Measurements from ENCODE around the gene GNRH2. TPM values are rescaled to one million over a fixed set of nuclear protein-coding genes. Genes with fewer than 3 reads are reported as not detected.
"Not testable (repeated sequence)": the region's sequence is repeated elsewhere in the genome, so short reads cannot be mapped to it uniquely, and the experiment has no call there.

GNRH2 gene
- total RNA-seq, 1 donor from 2014 or later, result 0.75 TPM

DNA sequence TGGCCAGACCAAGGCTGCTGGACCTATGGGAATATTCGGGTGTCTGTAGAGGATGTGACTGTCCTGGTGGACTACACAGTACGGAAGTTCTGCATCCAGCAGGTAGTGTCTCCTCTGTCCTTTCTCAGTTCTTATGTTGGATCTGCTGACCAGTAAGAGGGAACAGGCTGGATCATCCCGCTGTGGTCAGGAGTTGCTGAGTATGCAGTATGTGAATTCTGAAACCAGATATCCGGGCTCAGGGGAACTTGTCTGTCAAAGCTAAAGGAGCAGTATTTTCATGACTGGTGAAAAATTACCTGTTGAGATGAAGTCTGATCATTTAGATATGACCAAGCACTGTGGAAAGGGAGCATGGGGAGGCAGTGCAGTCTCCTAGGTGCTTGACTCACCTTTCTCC is 22.1 kb upstream of the GNRH2 start:
- ChIA-PET POLR2A (no interaction called here), CTCF (no interaction called here)
- intact Hi-C loops (cut with micrococcal nuclease), result no loop called here
- DNase-seq (no peak), ATAC-seq (ENCODE audit: low read depth) (no peak)
- Mint-ChIP-seq H3K27ac (no peak overlapping the region), H3K36me3 (ENCODE audit: low read depth) (peaks cover 74% of the 10 kb centered on the region), H3K4me1 (no peaks in the 10 kb centered on the region), H3K9me3 (no peaks in the 10 kb centered on the region), H3K4me3 (no peak overlapping the region), H3K27me3 (no peaks in the 10 kb centered on the region)
- no peak for TF ChIP-seq CTCF (IDR thresholded peaks at IDR 0.05)

DNA sequence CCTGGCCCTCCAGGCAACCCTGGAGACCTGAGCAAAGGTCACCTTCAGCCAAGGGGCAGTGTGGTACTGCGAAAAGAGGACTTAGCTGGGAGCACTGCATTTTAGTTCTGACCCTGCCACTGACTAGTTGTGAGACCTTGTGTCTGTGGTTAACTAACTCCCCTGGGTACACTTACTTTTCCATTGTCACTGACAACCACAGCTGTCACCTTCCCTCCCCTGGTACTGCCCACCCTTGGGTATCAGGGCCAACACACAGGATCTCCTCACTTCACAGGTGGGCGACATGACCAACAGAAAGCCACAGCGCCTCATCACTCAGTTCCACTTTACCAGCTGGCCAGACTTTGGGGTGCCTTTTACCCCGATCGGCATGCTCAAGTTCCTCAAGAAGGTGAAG is 21.6 kb upstream of the GNRH2 start:
- no peak for ATAC-seq (ENCODE audit: low read depth)
- no peaks in the 10 kb centered on the region for H3K27me3 Mint-ChIP-seq
- ChIA-PET POLR2A (no interaction called here), CTCF (no interaction called here)
- no peak overlapping the region for H3K27ac Mint-ChIP-seq
- H3K9me3 Mint-ChIP-seq, result no peaks in the 10 kb centered on the region
- intact Hi-C loops (cut with micrococcal nuclease), result no loop called here
- H3K4me1 Mint-ChIP-seq, result no peaks in the 10 kb centered on the region
- no peak for DNase-seq
- no peak for TF ChIP-seq CTCF (IDR thresholded peaks at IDR 0.05)
- H3K4me3 Mint-ChIP-seq, result no peak overlapping the region
- peaks cover 76% of the 10 kb centered on the region for H3K36me3 Mint-ChIP-seq (ENCODE audit: low read depth)

DNA sequence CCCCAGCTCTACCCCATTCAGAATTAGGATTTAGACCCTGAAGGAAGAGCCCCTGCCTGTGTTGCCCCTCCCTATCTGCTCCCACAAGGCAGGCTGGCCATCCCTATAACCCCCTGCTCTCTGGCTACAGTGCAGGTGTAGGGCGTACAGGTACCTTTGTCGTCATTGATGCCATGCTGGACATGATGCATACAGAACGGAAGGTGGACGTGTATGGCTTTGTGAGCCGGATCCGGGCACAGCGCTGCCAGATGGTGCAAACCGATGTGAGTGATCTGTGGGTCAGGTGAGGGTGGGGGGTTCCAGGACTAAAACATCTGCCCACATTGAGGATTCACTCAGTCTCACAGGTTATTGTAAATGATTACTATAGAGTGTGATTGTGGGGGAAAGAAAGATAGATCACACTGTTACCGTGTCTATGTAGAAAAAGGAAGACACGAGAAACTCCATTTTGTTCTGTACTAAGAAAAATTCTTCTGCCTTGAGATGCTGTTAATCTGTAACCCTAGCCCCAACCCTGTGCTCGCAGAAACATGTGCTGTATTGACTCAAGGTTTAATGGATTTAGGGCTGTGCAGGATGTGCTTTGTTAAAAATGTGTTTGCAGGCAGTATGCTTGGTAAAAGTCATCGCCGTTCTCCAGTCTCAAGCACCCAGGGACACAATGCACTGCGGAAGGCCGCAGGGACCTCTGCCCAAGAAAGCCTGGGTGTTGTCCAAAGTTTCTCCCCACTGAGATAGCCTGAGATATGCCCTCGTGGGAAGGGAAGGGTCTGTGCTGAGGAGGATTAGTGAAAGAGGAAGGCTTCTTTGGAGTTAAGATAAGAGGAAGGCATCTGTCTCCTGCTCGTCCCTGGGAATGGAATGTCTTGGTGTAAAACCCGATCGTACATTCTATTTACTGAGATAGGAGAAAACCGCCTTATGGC is 20.6 kb upstream of the GNRH2 start:
- POLR2A ChIA-PET; H3K27ac Mint-ChIP-seq; CTCF ChIA-PET; DNase-seq; intact Hi-C loops (cut with micrococcal nuclease); H3K4me1 Mint-ChIP-seq; H3K9me3 Mint-ChIP-seq; H3K27me3 Mint-ChIP-seq; ATAC-seq (ENCODE audit: low read depth); H3K4me3 Mint-ChIP-seq: not testable (repeated sequence)
- H3K36me3 Mint-ChIP-seq (ENCODE audit: low read depth), result peaks cover 76% of the 10 kb centered on the region

DNA sequence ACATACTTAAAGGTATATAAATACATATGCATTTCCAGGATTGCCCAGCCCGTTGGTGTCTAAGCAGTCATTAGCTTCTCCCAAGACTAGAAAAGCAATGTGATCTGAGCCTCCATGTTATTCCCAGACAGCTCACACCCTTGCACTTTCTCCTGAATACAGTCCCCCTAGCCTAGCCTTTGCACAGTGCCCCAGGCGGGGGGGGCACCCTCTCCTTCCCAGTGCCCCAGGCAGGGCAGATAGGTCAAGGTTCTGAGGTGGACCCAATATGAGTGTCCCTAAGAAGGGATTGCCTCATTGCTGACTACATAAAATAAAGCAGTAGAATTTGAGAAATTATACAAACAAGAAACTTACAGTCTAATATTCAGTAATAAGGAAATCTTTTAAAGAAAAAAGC is 15.4 kb upstream of the GNRH2 start:
- no peaks in the 10 kb centered on the region for H3K9me3 Mint-ChIP-seq
- DNase-seq (no peak), ATAC-seq (ENCODE audit: low read depth) (no peak)
- H3K27ac Mint-ChIP-seq, result no peak overlapping the region
- intact Hi-C loops (cut with micrococcal nuclease), result no loop called here
- no peaks in the 10 kb centered on the region for H3K27me3 Mint-ChIP-seq
- POLR2A ChIA-PET, result no interaction called here
- H3K4me3 Mint-ChIP-seq, result no peak overlapping the region
- TF ChIP-seq CTCF (IDR thresholded peaks at IDR 0.05), result no peak
- H3K4me1 Mint-ChIP-seq, result no peaks in the 10 kb centered on the region
- peaks cover 68% of the 10 kb centered on the region for H3K36me3 Mint-ChIP-seq (ENCODE audit: low read depth)
- CTCF ChIA-PET, result no interaction called here

DNA sequence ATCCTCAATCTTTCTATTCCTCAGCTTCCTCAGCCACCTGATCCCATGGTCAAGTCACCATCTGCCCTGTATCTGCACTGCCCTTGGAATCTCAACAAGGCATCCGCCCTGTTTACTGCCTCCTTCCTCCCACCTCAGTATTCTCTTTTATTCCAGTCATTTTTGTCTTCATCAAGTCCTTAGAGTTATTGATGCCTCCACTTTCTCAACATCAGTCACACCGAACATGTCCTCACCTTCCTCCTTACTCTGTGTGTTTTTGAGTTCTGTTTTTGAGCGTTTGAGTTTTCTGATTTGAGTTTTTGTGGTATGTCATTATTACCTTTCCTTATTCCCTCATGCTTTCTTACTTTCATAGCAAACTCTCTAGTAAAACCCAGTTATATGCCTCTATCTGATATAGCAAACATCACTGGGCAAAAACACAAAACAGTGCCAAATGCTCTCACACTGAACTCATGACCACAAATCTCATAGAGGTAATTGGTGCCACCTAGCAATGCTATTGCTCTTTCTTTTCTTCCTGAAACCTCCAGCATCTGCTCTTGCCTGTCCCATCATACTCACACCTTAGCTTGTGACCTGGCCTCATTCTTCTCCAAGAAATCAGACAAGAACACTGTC is 11.8 kb upstream of the GNRH2 start:
- TF ChIP-seq CTCF (IDR thresholded peaks at IDR 0.05), result no peak
- ChIA-PET POLR2A (no interaction called here), CTCF (no interaction called here)
- ATAC-seq (ENCODE audit: low read depth) (no peak), DNase-seq (no peak)
- Mint-ChIP-seq H3K4me3 (no peak overlapping the region), H3K4me1 (no peaks in the 10 kb centered on the region), H3K27ac (no peak overlapping the region), H3K36me3 (ENCODE audit: low read depth) (peaks cover 61% of the 10 kb centered on the region), H3K9me3 (no peaks in the 10 kb centered on the region), H3K27me3 (no peaks in the 10 kb centered on the region)
- intact Hi-C loops (cut with micrococcal nuclease), result no loop called here

Measured in activated B cell treated with CpG ODN at 0.5 μM for 24 hours (primary cell).